Fibroblast of skin of scalp (primary cell): ENCODE data around the gene SAMD8.
"Not testable (repeated sequence)": the region's sequence is repeated elsewhere in the genome, so short reads cannot be mapped to it uniquely, and the experiment has no call there.

ENCODE experiments used
- DNase-seq: peaks from one replicate; pipeline ENCODE4 v3.0.0-alpha.2; 2013

Gene SAMD8

GRCh38 chr10:75140246-75140645, 28.8 kb downstream of the SAMD8 start:
- DNase-seq = no peak

- DNase-seq = peak; percentile 32
These were observed 31.9 kb downstream of the SAMD8 start for GRCh38 chr10:75143353-75143752.

DNA sequence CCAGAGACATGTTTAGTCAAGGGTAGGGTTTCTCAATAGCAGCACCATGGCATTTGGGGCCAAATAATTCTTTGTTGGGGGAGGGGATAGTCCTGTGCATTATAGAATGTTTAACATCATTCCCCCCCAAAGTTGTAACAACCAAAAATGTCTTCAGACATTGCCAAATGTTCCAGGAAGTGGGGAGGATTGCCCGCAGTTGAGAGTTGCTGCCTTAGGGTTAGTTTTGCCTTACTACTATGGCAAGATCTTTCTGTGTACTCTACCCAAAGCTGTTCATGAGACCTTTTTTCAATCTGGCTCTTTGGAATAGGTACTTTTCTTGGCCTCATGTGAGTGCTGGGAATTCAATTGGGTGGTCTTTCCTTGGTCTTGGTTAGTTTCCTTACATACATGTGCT, 34.1 kb downstream of the SAMD8 start:
- DNase-seq = peak; percentile 6

DNA sequence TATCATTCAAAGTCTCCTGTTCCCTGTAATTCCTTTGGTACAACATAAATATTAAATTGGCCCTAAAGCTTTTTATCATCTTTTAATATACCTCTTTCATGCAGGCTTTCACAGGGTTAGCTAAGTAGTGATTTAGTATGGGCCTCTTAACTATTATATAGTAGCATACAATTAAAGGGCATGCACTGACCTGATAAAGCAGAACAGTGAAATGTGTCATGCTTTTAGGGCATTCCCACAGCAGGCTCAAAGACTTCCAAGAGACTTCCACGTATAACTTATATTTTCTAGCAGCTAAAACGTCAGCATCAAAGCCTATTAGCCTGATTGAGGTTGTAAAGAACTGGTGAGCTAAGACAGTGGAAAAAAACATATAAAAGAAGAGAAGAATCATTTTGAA, 35.3 kb downstream of the SAMD8 start:
- DNase-seq = no peak

DNA sequence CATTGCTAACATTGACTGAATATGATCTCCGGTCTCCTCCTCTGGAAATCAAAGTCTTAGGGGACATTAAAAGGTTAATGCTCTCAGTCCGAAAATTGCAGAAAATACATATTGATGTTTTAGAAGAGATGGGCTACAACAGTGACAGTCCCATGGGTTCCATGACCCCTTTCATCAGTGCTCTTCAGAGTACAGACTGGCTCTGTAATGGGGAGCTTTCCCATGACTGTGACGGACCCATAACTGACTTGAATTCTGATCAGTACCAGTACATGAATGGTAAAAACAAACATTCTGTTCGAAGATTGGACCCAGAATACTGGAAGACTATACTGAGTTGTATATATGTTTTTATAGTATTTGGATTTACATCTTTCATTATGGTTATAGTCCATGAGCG, 39.2 kb downstream of the SAMD8 start:
- DNase-seq = no peak

DNA sequence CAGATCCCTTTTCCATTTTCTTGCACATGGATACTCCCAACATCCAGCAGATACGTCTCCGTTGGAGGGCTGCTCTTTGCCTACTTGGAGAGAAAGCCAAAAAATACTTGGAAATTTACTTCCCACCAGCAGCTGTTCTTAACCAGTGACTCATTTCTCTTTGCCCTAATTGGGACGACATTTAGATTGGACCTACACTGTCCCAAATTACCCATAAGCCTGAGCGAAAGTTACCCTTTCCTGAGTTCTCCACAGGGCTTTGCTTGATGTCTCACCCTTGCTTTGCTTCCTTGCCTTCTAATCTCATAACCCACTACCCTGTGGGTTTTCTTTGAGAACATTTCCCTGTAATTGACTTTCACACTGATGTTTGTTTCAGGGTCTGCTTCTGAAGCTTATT, 48.1 kb downstream of the SAMD8 start:
- no peak for DNase-seq

DNA sequence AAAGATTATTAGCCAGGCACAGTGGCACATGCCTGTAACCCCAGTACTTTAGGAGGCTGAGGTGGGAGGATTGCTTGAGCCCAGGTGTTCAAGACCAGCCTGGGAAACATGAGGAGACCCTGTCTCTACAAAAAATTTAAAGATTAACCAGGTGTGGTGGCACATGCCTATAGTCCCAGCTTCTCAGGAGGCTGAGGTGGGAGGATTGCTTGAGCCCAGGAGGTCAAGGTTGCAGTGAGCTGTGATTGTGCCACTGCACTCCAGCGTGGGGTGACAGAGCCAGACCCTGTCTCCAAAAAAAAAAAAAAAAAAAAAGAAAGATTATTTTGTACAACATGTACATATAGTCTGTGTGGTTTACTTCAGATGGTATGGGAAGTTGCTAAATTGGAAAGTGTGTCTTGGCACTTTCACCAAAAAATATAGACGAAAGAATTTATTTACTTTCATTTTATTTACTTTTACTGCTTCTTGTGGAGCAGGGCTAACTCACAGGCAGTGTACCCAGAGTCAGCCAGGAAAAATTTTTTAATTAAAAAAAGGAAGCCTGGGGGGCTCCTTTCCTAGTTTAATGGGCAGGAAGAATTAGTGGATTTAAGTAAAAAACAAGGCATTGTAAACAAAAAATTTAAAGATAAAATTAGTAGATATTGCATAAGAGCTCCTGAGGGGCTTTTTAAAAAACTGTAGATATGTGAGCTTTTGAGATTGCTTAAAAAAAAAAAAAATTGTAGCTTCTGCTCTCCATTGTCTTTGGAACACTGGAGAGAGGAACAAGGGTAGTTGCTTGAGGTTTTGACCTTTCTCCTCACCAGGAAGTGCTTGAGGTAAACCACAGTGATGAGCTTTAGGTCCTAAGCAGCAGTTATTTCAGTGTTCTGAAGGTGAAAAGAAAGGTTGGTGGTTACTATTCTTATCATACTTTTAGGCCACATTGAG, 54.5 kb downstream of the SAMD8 start:
- no peak for DNase-seq

GRCh38 chr10:75166623-75166972, 55.1 kb downstream of the SAMD8 start:
- DNase-seq = no peak

DNA sequence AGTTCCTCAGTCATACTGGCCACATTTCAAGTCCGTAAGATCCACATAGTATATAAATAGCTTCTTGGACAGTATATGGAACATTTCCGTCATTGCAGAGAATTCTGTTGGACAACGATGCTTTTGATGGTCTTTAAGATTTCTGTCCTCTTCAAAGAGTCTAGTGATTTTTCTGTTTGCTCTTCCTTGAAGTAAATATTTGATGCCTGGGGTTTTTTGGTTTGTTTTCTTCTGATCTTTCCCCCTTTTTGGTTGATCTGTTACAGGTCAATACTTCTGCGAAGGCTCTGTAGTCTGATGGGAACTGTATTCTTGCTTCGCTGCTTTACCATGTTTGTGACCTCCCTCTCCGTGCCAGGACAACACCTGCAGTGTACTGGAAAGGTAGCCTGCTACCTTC, 56.8 kb downstream of the SAMD8 start:
- DNase-seq = no peak

- no peak for DNase-seq
These were observed 58.8 kb downstream of the SAMD8 start for GRCh38 chr10:75170215-75170614.

DNA sequence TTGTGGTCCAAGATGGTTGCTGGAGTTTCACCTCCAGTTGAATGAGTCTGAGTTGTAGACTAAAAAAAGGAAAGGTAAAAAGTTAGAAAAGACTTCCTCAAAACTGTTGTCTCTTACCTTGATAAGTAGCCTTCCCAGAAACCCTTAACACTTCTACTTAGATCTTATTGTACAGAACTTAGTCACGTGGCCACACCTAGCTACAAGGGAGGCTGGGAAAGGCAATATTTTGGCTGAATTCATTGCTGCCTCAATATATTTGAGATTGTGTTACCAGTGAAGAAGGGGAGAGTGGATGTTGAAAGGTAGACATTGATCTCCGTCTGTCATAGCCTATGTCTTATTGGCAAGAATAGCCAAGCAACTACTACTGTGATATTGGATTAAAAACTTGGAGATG, 63.6 kb downstream of the SAMD8 start:
- DNase-seq = no peak

GRCh38 chr10:75176046-75176445, 64.6 kb downstream of the SAMD8 start:
- no peak for DNase-seq

- no peak for DNase-seq
These were observed 65.3 kb downstream of the SAMD8 start for GRCh38 chr10:75176736-75177135.

GRCh38 chr10:75179657-75180177, 68.3 kb downstream of the SAMD8 start:
- peak; percentile 2 for DNase-seq

DNA sequence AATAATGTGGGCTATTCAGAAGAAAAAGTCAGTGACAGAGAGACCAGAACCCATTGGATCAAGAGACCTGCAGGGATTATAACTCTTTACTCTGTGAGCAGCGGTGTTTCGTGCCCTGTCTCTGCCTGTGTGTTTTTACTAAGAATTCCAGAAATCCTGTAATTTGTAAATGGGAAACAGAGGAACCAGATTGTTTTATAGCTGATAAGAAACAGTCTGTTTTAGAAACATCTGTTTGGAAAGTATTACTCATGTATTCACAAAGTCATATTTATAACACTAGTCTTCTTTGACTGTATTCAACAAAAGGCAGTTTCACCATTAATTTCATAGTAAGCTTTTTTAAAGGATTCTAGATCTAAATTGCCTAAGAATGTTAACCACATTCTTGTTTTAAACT, 69.1 kb downstream of the SAMD8 start:
- peak; percentile 1 for DNase-seq

DNA sequence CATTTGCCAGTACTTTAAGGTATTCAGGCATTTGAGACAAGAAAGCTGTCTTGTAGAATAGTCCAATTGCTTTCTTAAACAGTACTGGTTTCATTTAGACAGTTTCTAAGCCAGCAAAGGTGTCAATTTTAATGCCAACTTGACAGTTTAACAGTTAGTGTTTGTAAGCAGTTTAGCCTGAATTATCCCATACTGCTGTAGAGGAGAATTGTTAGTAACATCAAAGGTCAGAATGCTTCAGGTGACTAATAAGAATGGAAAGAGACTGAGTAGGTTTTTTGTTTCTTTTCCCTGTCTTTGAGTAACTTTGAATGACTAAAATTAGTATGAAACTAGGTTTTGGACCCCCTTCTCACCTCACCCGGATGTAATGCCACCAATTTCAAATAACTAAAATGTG, 69.6 kb downstream of the SAMD8 start:
- DNase-seq = no peak

- no peak for DNase-seq
These were observed 74.9 kb downstream of the SAMD8 start for GRCh38 chr10:75186310-75186709.

- peak; percentile 62 for DNase-seq
These were observed 76.5 kb downstream of the SAMD8 start for GRCh38 chr10:75187961-75188426.

DNA sequence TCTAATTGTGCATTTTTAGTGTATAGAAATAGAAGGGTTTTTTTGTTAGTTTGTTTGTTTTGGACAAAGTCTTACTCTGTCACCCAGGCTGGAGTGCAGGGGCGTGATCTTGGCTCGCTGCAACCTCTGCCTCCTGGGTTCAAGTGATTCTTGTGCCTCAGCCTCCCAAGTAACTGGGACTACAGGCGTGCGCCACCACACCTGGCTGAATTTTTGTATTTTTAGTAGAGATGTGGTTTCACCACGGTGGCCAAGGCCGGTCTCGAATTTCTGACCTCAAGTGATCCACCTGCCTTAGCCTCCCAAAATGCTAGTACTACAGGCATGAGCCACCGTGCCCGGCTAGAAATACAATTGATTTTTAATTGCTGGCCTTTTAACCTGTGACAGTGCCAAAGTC, 77.1 kb downstream of the SAMD8 start:
- not testable (repeated sequence) for DNase-seq

DNA sequence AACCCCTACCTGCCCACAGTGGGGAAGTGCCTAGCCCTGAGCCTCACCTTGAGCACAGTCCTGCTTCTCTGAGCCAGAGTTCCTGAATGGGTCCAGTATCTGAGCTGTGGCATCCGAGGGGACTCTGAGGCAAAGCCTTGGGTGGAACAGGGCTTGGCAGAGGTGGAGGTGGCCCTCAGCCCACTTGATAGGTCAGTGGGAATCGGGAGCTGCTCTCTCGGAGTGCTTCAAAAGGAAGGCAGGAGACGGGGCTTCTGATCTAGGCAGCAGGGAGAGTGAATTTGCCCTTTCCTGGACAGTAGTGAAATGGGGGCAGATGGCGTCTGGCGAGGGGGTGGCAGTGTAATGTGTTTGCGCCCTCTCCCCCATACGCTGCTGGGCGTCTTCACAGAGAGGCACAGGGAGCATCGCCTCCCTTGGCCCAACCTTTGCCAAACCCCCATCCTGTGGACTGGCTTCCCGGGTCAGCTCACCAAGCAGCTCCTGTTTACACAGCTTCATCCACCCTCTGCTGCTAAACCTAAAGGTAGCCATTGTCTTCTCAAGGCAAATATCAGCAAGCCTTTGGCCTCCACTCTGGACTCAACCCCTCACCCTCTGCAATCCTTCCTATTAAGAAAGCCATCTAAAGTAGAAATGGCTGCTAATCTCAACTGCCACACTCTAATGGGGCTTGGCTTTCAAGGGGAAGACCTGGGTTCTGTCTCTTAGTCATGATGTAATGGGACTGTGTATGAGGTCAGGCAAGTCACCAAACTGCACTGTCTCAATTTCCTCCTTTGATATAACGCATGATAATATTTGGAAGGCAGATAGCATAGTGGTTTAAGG, 78.0 kb downstream of the SAMD8 start:
- no peak for DNase-seq

DNA sequence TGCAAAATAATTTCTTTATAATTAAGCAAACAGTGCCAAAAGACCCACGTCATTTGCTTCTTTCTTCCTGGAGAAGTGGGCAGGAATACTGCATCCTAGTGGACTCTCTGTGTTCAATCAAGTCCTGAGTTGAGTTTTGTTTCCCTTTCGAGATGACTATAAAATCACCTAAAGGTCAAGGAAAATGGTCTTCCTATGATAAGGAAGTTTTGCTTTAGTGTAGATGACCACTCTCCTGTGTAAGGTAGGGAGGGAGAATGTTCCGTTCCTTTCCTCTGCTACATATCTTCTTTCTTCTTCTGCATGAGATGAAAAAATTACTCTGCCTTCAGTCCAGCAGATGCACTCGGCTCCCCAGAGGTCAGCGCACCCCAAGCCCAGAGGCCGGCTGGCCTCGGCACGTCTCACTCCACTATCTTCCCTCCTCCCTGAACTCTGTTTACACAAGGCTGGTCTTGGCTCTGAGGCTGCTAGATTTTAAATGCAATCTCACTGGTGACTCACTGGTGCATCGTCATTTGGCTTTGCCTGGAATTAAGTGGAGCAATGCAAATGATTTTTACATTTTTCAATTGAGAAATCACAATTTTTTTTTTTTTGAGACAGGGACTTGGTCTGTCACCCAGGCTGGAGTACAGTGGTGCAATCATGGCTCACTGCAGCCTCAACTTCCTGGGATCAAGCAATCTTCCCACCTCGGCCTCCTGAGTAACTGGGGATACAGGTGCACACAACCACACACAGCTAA, 80.5 kb downstream of the SAMD8 start:
- peak; percentile 89 for DNase-seq

DNA sequence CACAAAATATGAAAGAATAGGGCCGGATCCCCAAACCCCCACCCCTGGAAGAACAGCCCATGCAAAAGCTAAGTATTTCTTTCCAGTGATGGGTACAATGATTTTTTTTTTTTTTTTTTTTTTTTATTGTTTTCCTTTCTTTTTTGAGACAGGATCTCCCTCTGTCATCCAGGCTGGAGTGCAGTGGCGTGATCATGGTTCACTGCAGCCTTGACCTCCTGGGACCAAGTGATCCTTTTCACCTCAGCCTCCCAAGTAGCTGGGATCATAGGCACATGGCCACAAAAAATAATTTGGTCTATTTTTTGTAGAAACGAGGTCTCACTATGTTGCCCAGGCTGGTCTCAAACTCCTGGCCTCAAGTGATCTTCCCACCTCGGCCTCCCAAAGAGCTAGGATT, 83.2 kb downstream of the SAMD8 start:
- not testable (repeated sequence) for DNase-seq
